K562 (cell line): ENCODE results near the gene SH2D7. TPM values are rescaled to one million over a fixed set of nuclear protein-coding genes. Genes with fewer than 3 reads are reported as not detected.

ENCODE experiments used
- ATAC-seq: fragments of 200-7000 bp; cut with Tn5 transposase; 3 replicates; pipeline ENCODE4 v1.9.1; 2020; ENCODE audit warnings: moderate library complexity
- BruUV-seq: library from RNA; stranded (reverse); fragments of 400-500 nt; replicated peaks from 2 replicates; lab custom pipeline; 2021; lab: Mats Ljungman, UMichigan
- CTCF ChIA-PET: fragments of 300-600 bp; formaldehyde crosslinking; extraction: SDS; loops from one replicate; lab custom pipeline; 2021; ENCODE audit warnings: low intra/inter-chr PET ratio; lab: Yijun Ruan, JAX
- POLR2A ChIA-PET: fragments of 300-600, 350-650 bp; sonication (Branson Sonifier 250); formaldehyde crosslinking; extraction: SDS; loops from one replicate; lab custom pipeline; 2021; ENCODE audit warnings: antibody characterized with exemption, inconsistent platforms; lab: Yijun Ruan, JAX
- DNase-seq, 4 experiments: peaks; one replicate each; pipeline versions ENCODE4 v3.0.0 to v3.0.0-alpha.2; 2011 to 2018; ENCODE audit warnings: low spot score in 3 of 4, mixed read lengths in 3 of 4; ENCODE audit errors: extremely low read depth in 1 of 4
- FAIRE-seq: peaks from 2 replicates; lab custom pipeline; 2011; peaks lifted over from hg19 to GRCh38; lab: Jason Lieb, UNC
- H2AFZ ChIP-seq: 2 replicates; pipeline ENCODE4 v1.6.0; 2011; ENCODE audit warnings: low read depth, low read length, control low read depth, inconsistent platforms
- H3K27ac ChIP-seq: fragments of 200-600 bp; 3 replicates; pipeline ENCODE4 v1.8.0; 2011; ENCODE audit warnings: low read depth, mild to moderate bottlenecking, control low read depth, inconsistent platforms, low read length, moderate library complexity, mixed read lengths; ENCODE audit errors: extremely low read depth
- H3K27me3 ChIP-seq, 2 experiments: fragments of 300-600 bp in 1 of 2; 2 replicates in 1 of 2; 3 replicates in 1 of 2; pipeline versions ENCODE4 v1.6.0 to v1.8.0; 2011; ENCODE audit warnings: inconsistent platforms in 2 of 2, low read length in 2 of 2, mild to moderate bottlenecking in 1 of 2, mixed read lengths in 1 of 2, moderate library complexity in 1 of 2; ENCODE audit not compliant: control insufficient read depth in 2 of 2, insufficient read depth in 2 of 2
- H3K36me3 ChIP-seq: fragments of 300-600 bp; 3 replicates; pipeline ENCODE4 v1.8.0; 2011; ENCODE audit warnings: mild to moderate bottlenecking, low read length, inconsistent platforms; ENCODE audit not compliant: control insufficient read depth, insufficient read depth
- H3K4me1 ChIP-seq, 2 experiments: fragments of 200-600 bp in 1 of 2; replicated peaks in 1 of 2; 2 replicates in 1 of 2; 3 replicates in 1 of 2; pipeline versions ENCODE4 v1.5.1 to v1.8.0; 2011; ENCODE audit warnings: inconsistent platforms in 2 of 2, low read length in 2 of 2, mild to moderate bottlenecking in 1 of 2, mixed read lengths in 1 of 2, moderate library complexity in 1 of 2; ENCODE audit not compliant: control insufficient read depth in 2 of 2, insufficient read depth in 2 of 2
- H3K4me2 ChIP-seq: 2 replicates; pipeline ENCODE4 v1.6.1; 2011; ENCODE audit warnings: low read length, control low read depth, inconsistent platforms, mixed read lengths; ENCODE audit not compliant: insufficient read depth
- H3K4me3 ChIP-seq: fragments of 200-600 bp; sonication (generic), shearing (Covaris generic); 2 replicates; pipeline ENCODE4 v1.5.1; 2016; ENCODE audit warnings: control low read depth, inconsistent platforms
- H3K79me2 ChIP-seq: fragments of 200-600 bp; 3 replicates; pipeline ENCODE4 v1.8.0; 2011; ENCODE audit warnings: low read length, inconsistent platforms; ENCODE audit not compliant: control insufficient read depth, insufficient read depth
- H3K9ac ChIP-seq, 2 experiments: 2 replicates each; pipeline versions ENCODE4 v1.6.0 to v1.6.1; 2011; ENCODE audit warnings: low read depth in 2 of 2, low read length in 2 of 2, control low read depth in 1 of 2, inconsistent platforms in 1 of 2, mild to moderate bottlenecking in 1 of 2, mixed read lengths in 1 of 2; ENCODE audit not compliant: insufficient read depth in 1 of 2
- H3K9me1 ChIP-seq: one replicate; pipeline ENCODE4 v1.6.0; 2011; ENCODE audit warnings: inconsistent platforms, mild to moderate bottlenecking, low read length, moderate library complexity; ENCODE audit not compliant: control insufficient read depth, insufficient read depth
- H3K9me3 ChIP-seq: replicated peaks from 2 replicates; pipeline ENCODE4 v1.5.1; 2011; ENCODE audit warnings: low read depth, low read length, inconsistent platforms; ENCODE audit not compliant: control insufficient read depth, insufficient read depth
- H4K20me1 ChIP-seq: replicated peaks from 2 replicates; pipeline ENCODE4 v1.6.1; 2011; ENCODE audit warnings: low read length, inconsistent platforms, mixed read lengths; ENCODE audit not compliant: control insufficient read depth, insufficient read depth
- ATF2 ChIP-seq: sonication (generic); formaldehyde crosslinking; IDR thresholded peaks from 2 replicates; pipeline ENCODE4 v1.8.1; 2022; ENCODE audit warnings: missing genetic modification reagents
- NCOA2 ChIP-seq, 2 experiments: fragments of 450-650 bp; IDR thresholded peaks; 2 replicates each; pipeline ENCODE4 v1.6.1; 2018; ENCODE audit warnings: mild to moderate bottlenecking in 2 of 2, moderate library complexity in 1 of 2; ENCODE audit not compliant: partially characterized antibody in 2 of 2
- TGIF2 ChIP-seq: sonication (generic); formaldehyde crosslinking; IDR thresholded peaks from 2 replicates; pipeline ENCODE4 v1.8.1; 2022; ENCODE audit warnings: mild to moderate bottlenecking, missing genetic modification reagents, moderate library complexity
- WGBS: fragments of 100-300 bp; shearing (Covaris generic); methylation state at CpG from one replicate; pipeline ENCODE4 v1.1.6; 2016; ENCODE audit warnings: low coverage, mixed read lengths; ENCODE audit not compliant: insufficient coverage; ENCODE audit errors: missing lambda C conversion rate; 5-methylcytosine and 5-hydroxymethylcytosine counted together
- in situ Hi-C: fragments of 300-500 bp; cut with MboI; formaldehyde crosslinking; loops from 4 replicates; pipeline ENCODE4 v1.15.0; 2018; ENCODE audit warnings: inconsistent platforms, mixed read lengths
- intact Hi-C: fragments of 100-400 bp; cut with micrococcal nuclease; formaldehyde crosslinking; loops from 2 replicates; pipeline ENCODE4 v1.14.2; 2022
- polyA plus RNA-seq, 8 experiments: library from polyadenylated mRNA; depleted of rRNA in 4 of 8; stranded (reverse) in 5 of 8; unstranded in 3 of 8; fragments of >200 nt; fragmentation: Nextera tagmentation in 2 of 8; fragmentation: Illumina TruSeq in 1 of 8; extraction: Ambion mirVana in 2 of 8; extraction: Trizol in 1 of 8; gene quantifications; 2 replicates each; pipeline versions ENCODE4 v1.2.1 to v1.2.3, GENCODE V29; 2011 to 2014; ENCODE audit warnings: inconsistent platforms in 1 of 8, missing spikeins in 1 of 8
- total RNA-seq, 7 experiments: library from RNA; depleted of rRNA in 6 of 7; stranded (reverse); fragments of >200 nt in 6 of 7; fragmentation: Illumina TruSeq in 2 of 7; extraction: Trizol in 2 of 7; gene quantifications; 2 replicates each; pipeline versions ENCODE4 v1.2.1 to v1.2.3, GENCODE V29; 2011 to 2021; ENCODE audit warnings: low replicate concordance in 1 of 7

Gene SH2D7
- total and polyA plus RNA-seq, 9 of the 15 experiments (the other 6 are each of a cell fraction or from before 2014, with no cell fraction given): not detected

- no peak overlapping the region for H3K4me2 ChIP-seq
- H3K36me3 ChIP-seq: no peaks in the 10 kb centered on the region
- no peak overlapping the region for H3K9ac ChIP-seq
- TF ChIP-seq ATF2 (CRISPR knock-in tag) (no peak), NCOA2 (IDR thresholded peaks at IDR 0.05; ENCODE audit: partially characterized antibody in 2 of 2) (no peak), TGIF2 (CRISPR knock-in tag) (no peak)
- H3K27me3 ChIP-seq: no peaks in the 10 kb centered on the region
- peaks cover 24% of the 10 kb centered on the region; the same call in 2 of the 3 replicates for H3K79me2 ChIP-seq
- 38% methylated on average over 2 of the region's 2 CpGs for WGBS
- ChIA-PET POLR2A (interaction anchor here (1.0 to 2.3 kb wide), 3 partner anchors 11 to 13 kb away, joined by 3 to 9 read pairs (median 4); no protein-coding TSS in a partner anchor), CTCF (no interaction called here)
- no peaks in the 10 kb centered on the region for H3K9me1 ChIP-seq
- no peak overlapping the region for H3K27ac ChIP-seq
- intact Hi-C loops: no loop called here
- no TSS peak for BruUV-seq
- H3K4me3 ChIP-seq: no peak overlapping the region
- FAIRE-seq (no peak), ATAC-seq (no peak), DNase-seq (no peak)
- no peak overlapping the region for H2AFZ ChIP-seq
- peaks cover 5 to 44% of the 10 kb centered on the region in 2 experiments; a peak in 3 of 5 replicates for H3K4me1 ChIP-seq
- in situ Hi-C loops: no loop called here
- no peaks in the 10 kb centered on the region for H3K9me3 ChIP-seq
- peaks cover 17% of the 10 kb centered on the region for H4K20me1 ChIP-seq
Observed at GRCh38 chr15:78071383-78071782, 21.0 kb upstream of the SH2D7 start.
